OCI-LY1 (cell line): ENCODE measurements around the gene ATXN1.

Experiments
- CTCF ChIP-seq: fragments of 200-600 bp; sonication (generic), shearing (Covaris generic); IDR thresholded peaks from 2 replicates; pipeline ENCODE4 v1.5.1; 2017; ENCODE audit warnings: mild to moderate bottlenecking, antibody characterized with exemption, low read length, moderate library complexity, mixed read lengths
- EZH2 ChIP-seq: fragments of 200-600 bp; sonication (generic), shearing (Covaris generic); IDR thresholded peaks from 2 replicates; pipeline ENCODE4 v1.8.0; 2017; ENCODE audit warnings: borderline replicate concordance, mixed run types, mild to moderate bottlenecking, antibody characterized with exemption, low read length, moderate library complexity, mixed read lengths

GRCh38 chr6:16691324-16691723 lies 69.9 kb downstream of the ATXN1 start:
- TF ChIP-seq CTCF (no peak), EZH2 (no peak)
